Measurements from ENCODE around the gene NFAT5. TPM values are rescaled to one million over a fixed set of nuclear protein-coding genes. Genes with fewer than 3 reads are reported as not detected.
A peak's percentile ranks its signal among the peaks of the same experiment; 100 is the strongest.

Gene NFAT5
- total and polyA plus RNA-seq, 8 donors = 1.2 to 57.2 (median 21.5) TPM

DNA sequence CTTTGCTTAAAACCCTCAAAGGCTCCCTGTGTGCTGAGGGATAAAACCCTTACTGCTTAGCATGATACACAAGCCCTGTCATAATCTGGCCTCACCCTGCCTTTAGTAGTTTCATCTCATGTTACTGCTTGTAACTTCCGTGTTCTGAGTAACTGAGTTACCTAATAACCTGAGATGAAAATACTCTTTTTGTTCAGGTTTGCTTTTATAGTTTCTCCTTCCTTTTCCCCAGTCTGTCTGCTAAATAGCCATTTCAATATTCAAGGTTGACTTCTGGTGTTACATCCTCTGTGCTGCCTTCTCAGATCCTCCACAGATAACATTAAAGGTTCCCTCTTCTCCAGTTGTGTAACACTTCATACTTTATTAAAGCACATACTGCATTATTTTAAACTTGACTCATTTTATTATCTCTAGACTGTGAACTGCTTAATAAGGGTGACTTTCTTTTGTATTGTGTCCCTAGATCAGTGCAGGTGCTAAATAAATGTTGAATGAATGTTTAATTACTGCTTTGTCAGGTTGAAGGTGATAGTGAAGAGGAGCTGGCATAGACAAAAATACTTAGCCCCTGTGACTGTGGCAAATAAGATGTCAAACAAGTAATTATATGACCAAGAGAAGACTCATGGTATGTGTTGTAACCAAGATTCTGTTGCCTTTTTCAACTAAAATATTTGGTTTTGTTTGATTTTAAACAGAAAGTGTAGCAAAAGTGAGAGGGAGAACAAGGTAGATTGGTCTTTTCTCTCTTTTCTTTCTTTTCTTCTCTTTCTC lies 47.8 kb downstream of the NFAT5 start:
- Histone ChIP-seq H3K36me3 (peaks cover 0 to 3% (median under 1%) of the 10 kb centered on the region in 4 donors), H3K4me3 (no peak overlapping the region), H3K27me3 (no peaks in the 10 kb centered on the region), H3K4me1 (peaks cover 5 to 68% (median 45%) of the 10 kb centered on the region in 4 donors), H3K27ac (peak overlapping the region in 4 of 5 donors; percentile 9 to 74 (median 54)), H3K9me3 (no peaks in the 10 kb centered on the region)
- 26 to 48% (median 28%) methylated on average over 1 of the region's 1 CpG for WGBS, 5 donors
- peak in 1 of 2 donors; percentile 74 for DNase-seq
- TF ChIP-seq POLR2A (IDR thresholded peaks at IDR 0.05) (no peak), POLR2AphosphoS5 (IDR thresholded peaks at IDR 0.05) (peak in 1 of 3 donors; percentile 24)
- intact Hi-C loops (cut with DNase I; ENCODE audit: low total_unique reads) = no loop called here

- Histone ChIP-seq H3K36me3 (no peaks in the 10 kb centered on the region), H3K4me1 (peaks cover 24 to 76% (median 58%) of the 10 kb centered on the region in 4 donors), H3K9me3 (no peaks in the 10 kb centered on the region), H3K4me3 (no peak overlapping the region), H3K27me3 (no peaks in the 10 kb centered on the region), H3K27ac (no peak overlapping the region)
- no peak for DNase-seq
- WGBS, 5 donors = 76 to 98% (median 86%) methylated on average over 2 of the region's 2 CpGs
- intact Hi-C loops (cut with DNase I; ENCODE audit: low total_unique reads) = no loop called here
- TF ChIP-seq, protein P1, sequence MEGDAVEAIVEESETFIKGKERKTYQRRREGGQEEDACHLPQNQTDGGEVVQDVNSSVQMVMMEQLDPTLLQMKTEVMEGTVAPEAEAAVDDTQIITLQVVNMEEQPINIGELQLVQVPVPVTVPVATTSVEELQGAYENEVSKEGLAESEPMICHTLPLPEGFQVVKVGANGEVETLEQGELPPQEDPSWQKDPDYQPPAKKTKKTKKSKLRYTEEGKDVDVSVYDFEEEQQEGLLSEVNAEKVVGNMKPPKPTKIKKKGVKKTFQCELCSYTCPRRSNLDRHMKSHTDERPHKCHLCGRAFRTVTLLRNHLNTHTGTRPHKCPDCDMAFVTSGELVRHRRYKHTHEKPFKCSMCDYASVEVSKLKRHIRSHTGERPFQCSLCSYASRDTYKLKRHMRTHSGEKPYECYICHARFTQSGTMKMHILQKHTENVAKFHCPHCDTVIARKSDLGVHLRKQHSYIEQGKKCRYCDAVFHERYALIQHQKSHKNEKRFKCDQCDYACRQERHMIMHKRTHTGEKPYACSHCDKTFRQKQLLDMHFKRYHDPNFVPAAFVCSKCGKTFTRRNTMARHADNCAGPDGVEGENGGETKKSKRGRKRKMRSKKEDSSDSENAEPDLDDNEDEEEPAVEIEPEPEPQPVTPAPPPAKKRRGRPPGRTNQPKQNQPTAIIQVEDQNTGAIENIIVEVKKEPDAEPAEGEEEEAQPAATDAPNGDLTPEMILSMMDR (IDR thresholded peaks at IDR 0.05) = no peak
These were observed 49.8 kb downstream of the NFAT5 start for GRCh38 chr16:69615528-69615927.

- Histone ChIP-seq H3K36me3 (no peaks in the 10 kb centered on the region), H3K4me1 (peaks cover 24 to 76% (median 58%) of the 10 kb centered on the region in 4 donors), H3K9me3 (no peaks in the 10 kb centered on the region), H3K27me3 (no peaks in the 10 kb centered on the region), H3K4me3 (no peak overlapping the region), H3K27ac (no peak overlapping the region)
- DNase-seq = no peak
- TF ChIP-seq POLR2AphosphoS5 (IDR thresholded peaks at IDR 0.05) (no peak), POLR2A (IDR thresholded peaks at IDR 0.05) (no peak)
- 81 to 94% (median 86%) methylated on average over 4 of the region's 4 CpGs for WGBS, 5 donors
- intact Hi-C loops (cut with DNase I; ENCODE audit: low total_unique reads) = no loop called here
These were observed 50.3 kb downstream of the NFAT5 start for GRCh38 chr16:69616082-69616481.

DNA sequence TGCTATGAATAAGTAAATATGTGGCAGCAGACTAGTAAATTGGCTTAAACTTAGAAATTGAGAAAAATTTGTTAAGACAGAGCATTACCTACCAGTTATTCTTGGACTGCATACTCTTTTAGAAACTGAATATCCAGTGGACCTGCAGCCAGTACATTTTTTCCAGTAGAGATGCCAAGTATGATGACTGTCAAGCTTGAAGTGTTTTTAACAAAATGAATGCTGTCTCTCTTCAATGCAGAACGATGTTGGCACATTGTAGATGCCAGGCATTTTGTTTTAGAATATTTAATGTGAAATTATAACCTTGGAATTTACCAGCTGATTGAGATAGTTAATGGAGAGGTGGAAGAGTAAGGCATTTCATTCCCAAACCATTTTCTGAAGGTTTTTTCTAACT lies 52.5 kb downstream of the NFAT5 start:
- H3K4me1 ChIP-seq = peaks cover 24 to 66% (median 49%) of the 10 kb centered on the region in 4 donors
- H3K9me3 ChIP-seq = no peaks in the 10 kb centered on the region
- no peaks in the 10 kb centered on the region for H3K36me3 ChIP-seq
- intact Hi-C loops (cut with DNase I; ENCODE audit: low total_unique reads) = no loop called here
- no peak overlapping the region for H3K4me3 ChIP-seq
- no peak for DNase-seq
- H3K27ac ChIP-seq = no peak overlapping the region
- no peaks in the 10 kb centered on the region for H3K27me3 ChIP-seq
- TF ChIP-seq, protein P1 (IDR thresholded peaks at IDR 0.05) = no peak
- TF ChIP-seq POLR2AphosphoS5 (IDR thresholded peaks at IDR 0.05) (no peak), POLR2A (IDR thresholded peaks at IDR 0.05) (no peak), EP300 (IDR thresholded peaks at IDR 0.05) (no peak)
- 14 to 36% (median 26%) methylated on average over 1 of the region's 1 CpG for WGBS, 5 donors

- Histone ChIP-seq H3K27ac (no peak overlapping the region), H3K4me3 (no peak overlapping the region), H3K4me1 (peaks cover 24 to 62% (median 45%) of the 10 kb centered on the region in 4 donors), H3K36me3 (peaks cover 0 to under 1% (median 0%) of the 10 kb centered on the region in 4 donors), H3K9me3 (no peaks in the 10 kb centered on the region), H3K27me3 (no peaks in the 10 kb centered on the region)
- intact Hi-C loops (cut with DNase I; ENCODE audit: low total_unique reads) = no loop called here
- no peak for DNase-seq
- TF ChIP-seq POLR2AphosphoS5 (IDR thresholded peaks at IDR 0.05) (no peak), POLR2A (IDR thresholded peaks at IDR 0.05) (no peak)
- WGBS, 5 donors = 18 to 38% (median 22%) methylated on average over 3 of the region's 3 CpGs
These were observed 53.0 kb downstream of the NFAT5 start for GRCh38 chr16:69618721-69619120.

- Histone ChIP-seq H3K27ac (no peak overlapping the region), H3K4me3 (no peak overlapping the region), H3K4me1 (peaks cover 22 to 54% (median 38%) of the 10 kb centered on the region in 4 donors), H3K9me3 (no peaks in the 10 kb centered on the region), H3K36me3 (peaks cover 0 to 8% (median 5%) of the 10 kb centered on the region in 4 donors), H3K27me3 (no peaks in the 10 kb centered on the region)
- TF ChIP-seq POLR2AphosphoS5 (IDR thresholded peaks at IDR 0.05) (no peak), EP300 (IDR thresholded peaks at IDR 0.05) (no peak), POLR2A (IDR thresholded peaks at IDR 0.05) (no peak)
- TF ChIP-seq, protein P1 (IDR thresholded peaks at IDR 0.05) = no peak
- DNase-seq = no peak
- intact Hi-C loops (cut with DNase I; ENCODE audit: low total_unique reads) = no loop called here
These were observed 53.7 kb downstream of the NFAT5 start for GRCh38 chr16:69619514-69619913.
